HG02571 (cell line): ENCODE measurements around the gene MAP2K1.
"Not testable (repeated sequence)": the region's sequence is repeated elsewhere in the genome, so short reads cannot be mapped to it uniquely, and the experiment has no call there.

Source experiments
- ATAC-seq: cut with Tn5 transposase; IDR thresholded peaks from one replicate; pipeline ENCODE4 v1.9.1; 2021; ENCODE audit warnings: mild to moderate bottlenecking, moderate library complexity; ENCODE audit not compliant: unreplicated experiment

The MAP2K1 gene

GRCh38 chr15:66472176-66472999 lies 85.7 kb downstream of the MAP2K1 start:
- ATAC-seq = peak; percentile 75

- ATAC-seq = no peak
Measured at GRCh38 chr15:66474135-66474534, 87.4 kb downstream of the MAP2K1 start.

GRCh38 chr15:66474963-66475362 lies 88.3 kb downstream of the MAP2K1 start:
- no peak for ATAC-seq

- ATAC-seq = no peak
Measured at GRCh38 chr15:66476535-66476934, 89.8 kb downstream of the MAP2K1 start.

GRCh38 chr15:66477011-66477410 lies 90.3 kb downstream of the MAP2K1 start:
- no peak for ATAC-seq

- ATAC-seq = no peak
Measured at GRCh38 chr15:66480267-66480666, 93.6 kb downstream of the MAP2K1 start.

- no peak for ATAC-seq
Measured at GRCh38 chr15:66481107-66481856, 94.6 kb downstream of the MAP2K1 start.

- no peak for ATAC-seq
Measured at GRCh38 chr15:66482539-66482938, 95.8 kb downstream of the MAP2K1 start.

GRCh38 chr15:66483131-66483566 lies 96.4 kb downstream of the MAP2K1 start:
- ATAC-seq = no peak

GRCh38 chr15:66484539-66485112 lies 97.9 kb downstream of the MAP2K1 start:
- ATAC-seq = no peak

- no peak for ATAC-seq
Measured at GRCh38 chr15:66486887-66487286, 100.2 kb downstream of the MAP2K1 start.

- no peak for ATAC-seq
Measured at GRCh38 chr15:66488525-66488924, 101.8 kb downstream of the MAP2K1 start.

- no peak for ATAC-seq
Measured at GRCh38 chr15:66489179-66489791, 102.6 kb downstream of the MAP2K1 start.

GRCh38 chr15:66491846-66492245 lies 105.1 kb downstream of the MAP2K1 start:
- no peak for ATAC-seq

- no peak for ATAC-seq
Measured at GRCh38 chr15:66494262-66494661, 107.5 kb downstream of the MAP2K1 start.

GRCh38 chr15:66496951-66497501 lies 110.3 kb downstream of the MAP2K1 start:
- peak; percentile 10 for ATAC-seq

- ATAC-seq = peak; percentile 89
Measured at GRCh38 chr15:66497502-66498455, 111.1 kb downstream of the MAP2K1 start, which contains the start of gene SNAPC5. TSS of gene SNAPC5 (minus strand) at chr15:66497762. CDS start at chr15:66497731, 31 bp downstream.

- ATAC-seq = no peak
Measured at GRCh38 chr15:66498501-66499386, 112.0 kb downstream of the MAP2K1 start.

GRCh38 chr15:66500346-66500745 lies 113.6 kb downstream of the MAP2K1 start:
- ATAC-seq = not testable (repeated sequence)
